ENCODE results near the gene ZNF579.

The ZNF579 gene

GRCh38 chr19:55580628-55581144, at the start of gene ZNF579:
TSS of gene ZNF579 (minus strand) at chr19:55580848. CDS start at chr19:55579639, 1,209 bp downstream.
- peak; percentile 87 for DNase-seq

- DNase-seq = peak; percentile 65
These were observed 45.7 kb upstream of the ZNF579 start for GRCh38 chr19:55626350-55626749.

GRCh38 chr19:55625004-55625326, 44.3 kb upstream of the ZNF579 start:
- no peak for DNase-seq

GRCh38 chr19:55624109-55625003, 43.7 kb upstream of the ZNF579 start, which contains the start of gene ZNF784:
TSS of gene ZNF784 (minus strand) at chr19:55624566. CDS start at chr19:55624561, 5 bp downstream.
- DNase-seq = peak; percentile 94

- DNase-seq = no peak
These were observed 42.9 kb upstream of the ZNF579 start for GRCh38 chr19:55623561-55623960.

GRCh38 chr19:55623130-55623529, 42.5 kb upstream of the ZNF579 start:
- no peak for DNase-seq

GRCh38 chr19:55622242-55622969, 41.8 kb upstream of the ZNF579 start:
- no peak for DNase-seq

GRCh38 chr19:55621673-55622231, 41.1 kb upstream of the ZNF579 start:
- no peak for DNase-seq

GRCh38 chr19:55621205-55621672, 40.6 kb upstream of the ZNF579 start:
- no peak for DNase-seq

- DNase-seq = no peak
These were observed 40.0 kb upstream of the ZNF579 start for GRCh38 chr19:55620410-55621204.

GRCh38 chr19:55619286-55619685, 38.6 kb upstream of the ZNF579 start:
- no peak for DNase-seq

- no peak for DNase-seq
These were observed 37.8 kb upstream of the ZNF579 start for GRCh38 chr19:55618426-55618825.

GRCh38 chr19:55617426-55617825, 36.8 kb upstream of the ZNF579 start:
- no peak for DNase-seq

- DNase-seq = no peak
These were observed 35.8 kb upstream of the ZNF579 start for GRCh38 chr19:55616395-55616875.

GRCh38 chr19:55615543-55616394, 35.1 kb upstream of the ZNF579 start:
- no peak for DNase-seq

GRCh38 chr19:55614711-55615542, 34.3 kb upstream of the ZNF579 start:
- no peak for DNase-seq

- no peak for DNase-seq
These were observed 33.5 kb upstream of the ZNF579 start for GRCh38 chr19:55613930-55614710.

GRCh38 chr19:55613396-55613795, 32.7 kb upstream of the ZNF579 start:
- DNase-seq = no peak

GRCh38 chr19:55611983-55612645, 31.5 kb upstream of the ZNF579 start:
- DNase-seq = no peak
